GM13976 (cell line): ENCODE results near the gene ADAMTS19.

ENCODE experiments used
- DNase-seq: peaks from one replicate; pipeline ENCODE4 v3.0.0; 2012; ENCODE audit warnings: low spot score
- CTCF ChIP-seq: IDR thresholded peaks from 2 replicates; pipeline ENCODE4 v1.5.1; 2012; ENCODE audit warnings: borderline replicate concordance, mild to moderate bottlenecking; ENCODE audit not compliant: insufficient read depth; ENCODE audit errors: extremely low read depth, missing control alignments, control extremely low read depth
- in situ Hi-C: fragments of 300-500 bp; cut with MboI; formaldehyde crosslinking; loops from one replicate; pipeline ENCODE4 v1.12.0; 2022; ENCODE audit warnings: low sequenced_read_pairs, mixed read lengths, inconsistent platforms; ENCODE audit not compliant: unreplicated experiment

ADAMTS19 gene

GRCh38 chr5:129716235-129716634 lies 256.1 kb downstream of the ADAMTS19 start:
- no peak for DNase-seq
- no peak for TF ChIP-seq CTCF
- in situ Hi-C loops = no loop called here

- in situ Hi-C loops = no loop called here
- no peak for TF ChIP-seq CTCF
Measured at GRCh38 chr5:129716651-129717050, 256.6 kb downstream of the ADAMTS19 start.

GRCh38 chr5:129717751-129718310 lies 257.7 kb downstream of the ADAMTS19 start:
- in situ Hi-C loops = no loop called here
- no peak for TF ChIP-seq CTCF
- DNase-seq = no peak

More at GRCh38 chr5:129716651-129717050, 256.6 kb downstream of the ADAMTS19 start:
- no peak for DNase-seq

- TF ChIP-seq CTCF = no peak
- in situ Hi-C loops = no loop called here
- no peak for DNase-seq
Measured at GRCh38 chr5:129718471-129719090, 258.5 kb downstream of the ADAMTS19 start.

GRCh38 chr5:129724222-129724621 lies 264.1 kb downstream of the ADAMTS19 start:
- no peak for TF ChIP-seq CTCF
- no peak for DNase-seq
- in situ Hi-C loops = no loop called here

- DNase-seq = no peak
- in situ Hi-C loops = no loop called here
- TF ChIP-seq CTCF = no peak
Measured at GRCh38 chr5:129724647-129725046, 264.5 kb downstream of the ADAMTS19 start.
